ENCODE results near the gene KLK2.

The KLK2 gene

DNA sequence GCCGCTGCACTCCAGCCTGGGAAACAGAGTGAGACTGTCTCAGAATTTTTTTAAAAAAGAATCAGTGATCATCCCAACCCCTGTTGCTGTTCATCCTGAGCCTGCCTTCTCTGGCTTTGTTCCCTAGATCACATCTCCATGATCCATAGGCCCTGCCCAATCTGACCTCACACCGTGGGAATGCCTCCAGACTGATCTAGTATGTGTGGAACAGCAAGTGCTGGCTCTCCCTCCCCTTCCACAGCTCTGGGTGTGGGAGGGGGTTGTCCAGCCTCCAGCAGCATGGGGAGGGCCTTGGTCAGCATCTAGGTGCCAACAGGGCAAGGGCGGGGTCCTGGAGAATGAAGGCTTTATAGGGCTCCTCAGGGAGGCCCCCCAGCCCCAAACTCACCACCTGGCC is at the start of gene KLK2:
KLK2 (plus strand) TSS at position 384 of the 400 bp plus-strand sequence. CDS start 35 bp downstream, outside the sequence.
- no peak for DNase-seq (ENCODE audit: low spot score)

DNA sequence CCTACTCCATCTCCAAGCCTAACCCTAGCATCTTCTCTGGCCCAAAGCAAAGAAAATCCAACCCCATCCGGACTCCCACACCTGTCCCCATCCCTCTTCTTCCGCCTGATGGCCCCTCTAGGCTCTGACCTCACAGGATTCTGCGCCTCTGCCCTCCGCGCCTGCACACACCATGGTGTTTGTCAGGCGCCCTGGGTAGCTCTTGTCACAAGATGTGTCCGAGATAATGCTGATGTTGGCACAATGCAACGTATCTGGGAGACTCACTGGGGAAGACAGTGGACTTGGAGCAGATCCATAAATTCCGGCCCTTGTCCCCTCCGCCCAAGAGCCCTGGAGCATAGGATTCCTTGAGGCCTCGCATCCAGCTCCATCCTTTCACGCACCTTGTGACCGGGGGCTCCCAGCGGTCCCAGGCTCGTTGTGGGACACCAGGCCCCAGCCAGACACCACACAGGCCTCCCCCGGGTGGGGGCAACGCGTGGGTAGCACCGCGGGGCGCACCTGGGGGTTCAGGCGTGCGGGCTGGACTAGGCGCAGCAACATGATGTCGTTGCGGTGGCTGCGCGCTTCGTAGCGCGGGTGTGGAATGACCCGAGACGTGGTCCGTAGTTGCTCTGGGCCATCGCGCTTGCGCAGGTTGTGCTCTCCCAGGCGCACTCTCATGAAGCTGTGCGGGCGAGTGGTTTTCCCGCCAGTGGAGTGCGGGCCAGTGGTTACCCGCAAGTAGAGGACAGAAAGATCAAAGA is 46.6 kb upstream of the KLK2 start:
- DNase-seq (ENCODE audit: low spot score): no peak

GRCh38 chr19:50827476-50827875 is 45.8 kb upstream of the KLK2 start:
- DNase-seq (ENCODE audit: low spot score): no peak

- no peak for DNase-seq (ENCODE audit: low spot score)
These were observed 43.4 kb upstream of the KLK2 start for GRCh38 chr19:50829801-50830200.

DNA sequence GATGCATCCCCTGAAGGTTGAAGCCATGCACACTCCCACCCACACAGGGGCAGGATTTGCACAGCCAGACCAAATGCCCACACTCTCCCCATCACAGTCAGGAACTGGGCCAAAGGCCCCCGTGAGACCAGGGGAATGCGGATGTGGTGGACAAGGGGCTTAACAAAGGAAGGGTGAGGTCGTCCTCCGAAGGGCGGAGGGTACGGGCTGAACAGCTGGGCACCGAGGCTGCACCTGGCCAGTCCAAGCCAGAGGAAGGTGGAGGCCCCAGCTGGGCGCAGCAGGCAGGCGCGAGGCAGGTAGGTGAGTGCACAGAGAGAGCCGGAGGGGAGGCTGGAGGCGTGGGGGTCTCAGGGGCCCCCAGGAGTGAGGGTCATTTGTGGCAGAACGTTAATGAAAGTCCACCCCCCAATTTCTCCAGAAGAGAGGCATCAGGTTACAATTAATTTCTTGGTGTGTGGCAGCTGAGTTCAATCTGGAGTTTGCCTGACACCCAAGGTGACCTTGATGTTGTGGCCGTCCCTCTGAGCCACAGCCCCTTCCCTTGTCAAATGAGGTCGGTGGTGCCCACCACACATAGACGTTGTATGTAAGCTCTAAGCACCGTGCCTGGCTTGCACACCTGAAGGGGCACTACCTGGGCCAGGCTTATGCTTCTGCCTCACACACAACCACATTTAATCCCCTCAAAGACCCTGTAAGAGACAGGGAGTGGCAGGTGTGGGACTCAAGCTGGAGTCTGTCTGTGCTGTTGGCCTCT is 42.8 kb upstream of the KLK2 start:
- DNase-seq (ENCODE audit: low spot score): no peak

GRCh38 chr19:50831026-50831396 is 42.2 kb upstream of the KLK2 start:
- DNase-seq (ENCODE audit: low spot score): no peak

- DNase-seq (ENCODE audit: low spot score): no peak
These were observed 40.6 kb upstream of the KLK2 start for GRCh38 chr19:50832666-50833065.

- no peak for DNase-seq (ENCODE audit: low spot score)
These were observed 40.0 kb upstream of the KLK2 start, which contains the start of gene KLK15 for GRCh38 chr19:50833117-50833801. Gene KLK15 (minus strand): TSS chr19:50833574. CDS start chr19:50831492, 2,082 bp downstream.

GRCh38 chr19:50833802-50834167 is 39.5 kb upstream of the KLK2 start:
- DNase-seq (ENCODE audit: low spot score): no peak

- DNase-seq (ENCODE audit: low spot score): no peak
These were observed 38.0 kb upstream of the KLK2 start for GRCh38 chr19:50835103-50835784.

DNA sequence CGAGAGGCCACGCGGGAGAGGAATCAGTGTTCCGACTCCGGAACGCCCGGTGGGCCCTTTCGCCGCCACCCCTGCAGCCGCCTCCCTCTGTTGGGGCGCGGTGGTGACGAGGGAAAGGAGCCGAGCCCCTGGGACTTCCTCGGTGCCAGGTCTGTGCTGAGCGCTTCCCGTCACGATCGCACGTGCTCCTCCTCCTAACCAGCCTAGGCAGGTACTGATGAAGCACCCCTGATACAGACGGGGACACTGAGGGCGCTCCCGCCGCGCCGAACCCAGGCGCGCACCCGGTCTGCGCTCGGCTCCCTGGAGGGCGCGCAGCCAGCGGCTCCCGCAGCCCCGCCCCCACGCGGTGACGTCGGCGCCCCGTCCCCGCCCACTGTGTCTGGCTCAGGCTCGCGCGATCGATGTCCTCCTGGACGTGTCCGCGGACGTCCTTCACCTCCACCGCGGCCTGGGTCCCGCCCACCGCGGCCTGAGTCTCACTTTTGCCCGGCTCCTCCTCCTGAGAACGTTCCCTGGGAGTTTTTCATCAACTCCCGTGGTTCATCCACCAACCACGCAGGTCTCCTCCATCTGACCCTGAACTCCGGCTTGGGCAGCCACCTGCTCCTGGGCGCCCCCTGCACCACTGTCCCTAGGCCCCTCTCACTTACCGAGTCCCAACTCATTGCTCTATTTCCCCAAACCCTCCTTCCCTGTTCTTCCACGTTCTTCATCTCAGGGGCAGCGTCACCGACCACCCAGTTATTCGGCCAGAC is 37.3 kb upstream of the KLK2 start:
- DNase-seq (ENCODE audit: low spot score): peak; percentile 73

DNA sequence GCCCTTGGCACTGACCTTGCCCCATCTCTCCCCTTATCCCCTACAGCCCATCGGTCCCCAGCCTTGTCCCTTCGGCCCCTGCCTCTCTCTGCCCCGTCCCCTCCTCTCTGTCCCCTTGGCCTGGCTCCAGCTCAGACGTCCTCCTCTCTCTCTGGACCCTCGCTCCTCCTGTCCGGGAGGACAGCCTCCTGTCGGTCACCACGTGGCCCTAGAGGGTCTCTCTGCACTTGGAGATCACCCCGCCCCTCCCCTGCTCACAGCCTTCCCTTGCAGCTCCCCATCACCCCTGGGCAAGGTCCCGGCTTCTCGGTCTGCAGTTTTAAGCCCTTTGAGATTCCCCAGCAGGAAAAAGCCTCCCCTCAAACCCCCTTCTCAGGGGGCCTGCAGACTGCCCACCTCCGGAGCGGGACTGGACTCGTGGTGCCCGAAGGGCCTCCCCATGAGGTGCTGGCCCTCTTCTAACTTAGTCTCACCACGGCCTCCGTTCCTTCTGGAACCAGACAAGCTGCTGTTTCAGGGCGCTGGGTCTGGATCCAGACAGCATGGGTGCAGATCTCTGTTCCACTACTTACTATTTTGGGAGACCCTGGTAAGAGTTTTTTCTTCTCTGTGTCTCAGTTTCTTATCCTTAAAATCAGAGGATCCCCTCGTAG is 36.6 kb upstream of the KLK2 start:
- DNase-seq (ENCODE audit: low spot score): no peak

DNA sequence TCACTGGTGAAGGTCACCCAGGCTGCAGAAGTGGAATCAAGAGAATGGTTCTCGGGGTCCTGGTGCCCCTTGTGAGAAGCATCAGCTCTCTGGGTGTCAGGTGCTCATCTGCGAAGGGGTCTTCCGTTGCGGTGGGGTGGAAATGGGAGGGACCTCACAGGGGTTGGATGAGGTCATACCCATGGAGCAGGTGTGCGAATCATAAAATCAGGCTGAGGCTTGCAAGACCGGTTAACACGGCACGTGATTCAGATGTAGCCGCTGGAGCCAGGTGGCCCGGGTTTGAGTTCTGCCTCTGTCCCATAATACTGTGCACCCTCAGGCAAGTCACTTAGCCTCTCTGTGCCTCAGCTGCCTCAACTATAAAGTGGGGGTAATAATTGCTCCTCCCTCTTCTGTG is 35.9 kb upstream of the KLK2 start:
- no peak for DNase-seq (ENCODE audit: low spot score)

DNA sequence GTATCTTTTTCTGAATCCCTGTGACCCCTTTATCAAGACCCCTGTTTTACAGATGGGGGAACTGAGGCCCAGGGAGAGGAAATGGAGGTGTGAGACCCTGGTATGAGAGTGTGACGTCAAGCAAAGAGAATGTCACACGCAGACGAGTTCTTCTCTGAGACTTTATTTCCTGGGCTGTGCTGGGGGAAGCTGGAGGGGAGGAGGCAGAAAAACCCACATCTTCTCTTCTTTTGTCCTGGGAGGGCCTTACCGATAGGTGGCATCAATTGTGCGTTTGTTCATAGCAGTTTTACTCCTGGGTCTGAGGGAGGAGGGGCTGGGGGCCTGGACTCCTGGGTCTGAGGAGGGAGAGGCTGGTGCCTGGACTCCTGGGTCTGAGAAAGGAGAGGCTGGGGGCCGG is 35.0 kb upstream of the KLK2 start:
- DNase-seq (ENCODE audit: low spot score): no peak

DNA sequence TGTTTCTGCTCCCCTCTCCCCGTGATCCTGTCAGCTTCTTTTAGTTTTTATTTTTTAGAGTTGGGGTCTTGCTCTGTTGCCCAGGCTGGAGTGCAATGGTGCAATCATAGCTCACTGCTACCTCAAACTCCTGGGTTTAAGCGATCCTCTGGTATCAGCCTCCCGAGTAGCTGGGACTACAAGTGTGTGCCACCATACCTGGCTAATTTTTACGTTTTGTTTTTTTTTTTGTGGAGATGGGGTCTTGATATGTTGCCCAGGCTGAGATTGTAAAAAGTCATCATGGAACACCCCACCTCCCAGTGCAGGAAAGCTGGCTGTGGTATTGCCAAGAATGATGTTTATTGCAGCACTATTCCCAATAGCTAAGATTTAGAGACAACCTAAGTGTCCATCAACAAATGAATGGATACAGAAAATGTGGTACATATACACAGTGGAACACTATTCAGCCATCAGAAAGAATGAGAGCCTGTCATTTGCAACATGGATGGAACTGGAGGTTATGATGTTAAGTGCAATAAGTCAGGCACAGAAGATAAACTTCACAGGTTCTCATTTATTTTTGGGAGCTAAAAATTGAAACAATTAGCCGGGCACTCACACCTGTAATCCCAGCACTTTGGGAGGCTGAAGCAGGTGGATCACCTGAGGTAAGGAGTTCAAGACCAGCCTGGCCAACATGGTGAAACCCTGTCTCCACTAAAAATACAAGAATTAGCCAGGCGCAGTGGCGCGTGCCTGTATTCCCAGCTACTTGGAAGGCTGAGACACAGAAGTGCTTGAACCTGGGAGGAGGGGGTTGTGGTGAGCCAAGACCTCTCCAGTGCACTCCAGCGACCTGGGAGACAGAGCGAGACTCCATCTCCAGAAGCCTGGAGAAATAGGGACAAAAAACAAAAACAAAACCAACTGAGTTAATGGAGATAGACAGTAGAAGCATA is 33.3 kb upstream of the KLK2 start:
- DNase-seq (ENCODE audit: low spot score): no peak

DNA sequence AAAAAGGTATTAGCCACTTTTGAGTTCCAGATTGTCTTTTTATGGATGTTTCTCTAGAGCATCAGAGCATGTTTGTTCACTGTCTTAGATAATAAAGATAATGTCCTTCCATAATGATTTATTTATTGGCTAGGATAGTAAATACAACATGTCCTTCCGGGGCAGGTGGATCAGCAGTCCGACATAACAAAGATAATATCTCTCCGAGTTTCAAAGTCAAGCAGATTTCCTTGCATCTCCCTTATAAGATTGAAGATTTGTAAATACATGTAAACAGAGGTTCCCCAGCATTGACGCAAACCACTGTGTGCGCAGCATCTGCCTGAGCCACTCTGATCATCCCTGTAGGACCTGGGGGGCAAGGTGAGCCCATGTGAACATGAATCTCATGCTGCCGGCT is 31.1 kb upstream of the KLK2 start:
- no peak for DNase-seq (ENCODE audit: low spot score)

DNA sequence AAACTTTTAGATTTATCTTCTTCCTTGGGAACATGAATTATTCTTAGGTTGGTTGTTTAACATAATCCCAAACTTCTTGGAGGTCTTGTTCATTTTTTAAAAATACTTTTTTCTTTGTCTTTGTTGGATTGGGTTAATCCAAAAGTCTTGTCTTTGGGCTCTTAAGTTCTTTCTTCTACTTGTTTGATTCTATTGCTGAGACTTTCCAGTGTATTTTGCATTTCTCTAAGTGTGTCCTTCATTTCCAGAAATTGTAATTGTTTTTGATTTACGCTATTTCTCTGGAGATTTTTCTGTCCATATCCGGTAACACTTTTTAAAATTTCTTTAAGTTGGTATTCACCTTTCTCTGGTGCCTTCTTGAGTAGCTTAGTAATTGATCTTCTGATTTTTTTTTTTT is 30.0 kb upstream of the KLK2 start:
- no peak for DNase-seq (ENCODE audit: low spot score)

GRCh38 chr19:50843701-50844221 is 29.5 kb upstream of the KLK2 start:
- DNase-seq (ENCODE audit: low spot score): no peak

- DNase-seq (ENCODE audit: low spot score): no peak
These were observed 28.8 kb upstream of the KLK2 start for GRCh38 chr19:50844296-50844935.
